ENCODE results near the gene NRCAM.

Gene NRCAM

GRCh38 chr7:108484137-108484536 is 27.9 kb upstream of the NRCAM start:
- Histone ChIP-seq H3K27me3 (replicated peaks; ENCODE audit: insufficient read depth, low read length) (no peaks in the 10 kb centered on the region), H3F3A (ENCODE audit: insufficient read depth, low read length) (no peaks in the 10 kb centered on the region), H3K27ac (ENCODE audit: low read length) (no peak overlapping the region), H2AFZ (ENCODE audit: low read length) (no peak overlapping the region), H3K36me3 (replicated peaks; ENCODE audit: insufficient read depth, low read length) (no peaks in the 10 kb centered on the region), H3K79me2 (ENCODE audit: low read length) (no peaks in the 10 kb centered on the region), H3K4me2 (ENCODE audit: low read depth, low read length) (no peak overlapping the region), H4K20me1 (ENCODE audit: insufficient read depth, low read length) (no peaks in the 10 kb centered on the region), H3K4me1 (ENCODE audit: low read length) (no peaks in the 10 kb centered on the region), H3K9ac (ENCODE audit: low read length) (no peak overlapping the region), H3K9me3 (replicated peaks; ENCODE audit: insufficient read depth, low read length) (no peaks in the 10 kb centered on the region), H3K9me2 (replicated peaks; ENCODE audit: insufficient read depth, low read length) (no peaks in the 10 kb centered on the region), H3K4me3 (ENCODE audit: low read length) (no peak overlapping the region)
- DNase-seq: no peak
- TF ChIP-seq, protein P1, sequence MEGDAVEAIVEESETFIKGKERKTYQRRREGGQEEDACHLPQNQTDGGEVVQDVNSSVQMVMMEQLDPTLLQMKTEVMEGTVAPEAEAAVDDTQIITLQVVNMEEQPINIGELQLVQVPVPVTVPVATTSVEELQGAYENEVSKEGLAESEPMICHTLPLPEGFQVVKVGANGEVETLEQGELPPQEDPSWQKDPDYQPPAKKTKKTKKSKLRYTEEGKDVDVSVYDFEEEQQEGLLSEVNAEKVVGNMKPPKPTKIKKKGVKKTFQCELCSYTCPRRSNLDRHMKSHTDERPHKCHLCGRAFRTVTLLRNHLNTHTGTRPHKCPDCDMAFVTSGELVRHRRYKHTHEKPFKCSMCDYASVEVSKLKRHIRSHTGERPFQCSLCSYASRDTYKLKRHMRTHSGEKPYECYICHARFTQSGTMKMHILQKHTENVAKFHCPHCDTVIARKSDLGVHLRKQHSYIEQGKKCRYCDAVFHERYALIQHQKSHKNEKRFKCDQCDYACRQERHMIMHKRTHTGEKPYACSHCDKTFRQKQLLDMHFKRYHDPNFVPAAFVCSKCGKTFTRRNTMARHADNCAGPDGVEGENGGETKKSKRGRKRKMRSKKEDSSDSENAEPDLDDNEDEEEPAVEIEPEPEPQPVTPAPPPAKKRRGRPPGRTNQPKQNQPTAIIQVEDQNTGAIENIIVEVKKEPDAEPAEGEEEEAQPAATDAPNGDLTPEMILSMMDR (IDR thresholded peaks at IDR 0.05; ENCODE audit: low read length): no peak
- TF ChIP-seq EZH2phosphoT487 (IDR thresholded peaks at IDR 0.05; ENCODE audit: low read length) (no peak), EZH2 (optimal IDR thresholded peaks at IDR 0.05; ENCODE audit: low read depth, low read length) (no peak)

GRCh38 chr7:108480311-108480710 is 24.1 kb upstream of the NRCAM start:
- no peak overlapping the region for H2AFZ ChIP-seq (ENCODE audit: low read length)
- DNase-seq: no peak
- no peaks in the 10 kb centered on the region for H3K4me1 ChIP-seq (ENCODE audit: low read length)
- H3K79me2 ChIP-seq (ENCODE audit: low read length): no peaks in the 10 kb centered on the region
- H3K4me3 ChIP-seq (ENCODE audit: low read length): no peak overlapping the region
- no peak overlapping the region for H3K27ac ChIP-seq (ENCODE audit: low read length)
- H3K9me2 ChIP-seq (replicated peaks; ENCODE audit: insufficient read depth, low read length): no peaks in the 10 kb centered on the region
- H3K27me3 ChIP-seq (replicated peaks; ENCODE audit: insufficient read depth, low read length): no peaks in the 10 kb centered on the region
- no peaks in the 10 kb centered on the region for H3K9me3 ChIP-seq (replicated peaks; ENCODE audit: insufficient read depth, low read length)
- H3K4me2 ChIP-seq (ENCODE audit: low read depth, low read length): no peak overlapping the region
- H3K36me3 ChIP-seq (replicated peaks; ENCODE audit: insufficient read depth, low read length): no peaks in the 10 kb centered on the region
- no peaks in the 10 kb centered on the region for H3F3A ChIP-seq (ENCODE audit: insufficient read depth, low read length)
- no peak for TF ChIP-seq EZH2phosphoT487 (IDR thresholded peaks at IDR 0.05; ENCODE audit: low read length)
- H3K9ac ChIP-seq (ENCODE audit: low read length): no peak overlapping the region
- no peaks in the 10 kb centered on the region for H4K20me1 ChIP-seq (ENCODE audit: insufficient read depth, low read length)

GRCh38 chr7:108479751-108480150 is 23.5 kb upstream of the NRCAM start:
- Histone ChIP-seq H3K4me1 (ENCODE audit: low read length) (no peaks in the 10 kb centered on the region), H3K4me2 (ENCODE audit: low read depth, low read length) (no peak overlapping the region), H3K9me2 (replicated peaks; ENCODE audit: insufficient read depth, low read length) (no peaks in the 10 kb centered on the region), H3K9me3 (replicated peaks; ENCODE audit: insufficient read depth, low read length) (no peaks in the 10 kb centered on the region), H4K20me1 (ENCODE audit: insufficient read depth, low read length) (no peaks in the 10 kb centered on the region), H3F3A (ENCODE audit: insufficient read depth, low read length) (no peaks in the 10 kb centered on the region), H3K79me2 (ENCODE audit: low read length) (no peaks in the 10 kb centered on the region), H3K4me3 (ENCODE audit: low read length) (no peak overlapping the region), H3K36me3 (replicated peaks; ENCODE audit: insufficient read depth, low read length) (no peaks in the 10 kb centered on the region), H3K27me3 (replicated peaks; ENCODE audit: insufficient read depth, low read length) (no peaks in the 10 kb centered on the region), H3K27ac (ENCODE audit: low read length) (no peak overlapping the region), H3K9ac (ENCODE audit: low read length) (no peak overlapping the region), H2AFZ (ENCODE audit: low read length) (no peak overlapping the region)
- no peak for TF ChIP-seq EZH2phosphoT487 (IDR thresholded peaks at IDR 0.05; ENCODE audit: low read length)
- TF ChIP-seq EZH2 (optimal IDR thresholded peaks at IDR 0.05; ENCODE audit: low read depth, low read length): no peak
- TF ChIP-seq, protein P1 (IDR thresholded peaks at IDR 0.05; ENCODE audit: low read length): no peak
- no peak for DNase-seq

GRCh38 chr7:108479118-108479517 is 22.9 kb upstream of the NRCAM start:
- H3K79me2 ChIP-seq (ENCODE audit: low read length): no peaks in the 10 kb centered on the region
- H3K36me3 ChIP-seq (replicated peaks; ENCODE audit: insufficient read depth, low read length): no peaks in the 10 kb centered on the region
- H4K20me1 ChIP-seq (ENCODE audit: insufficient read depth, low read length): no peaks in the 10 kb centered on the region
- no peak overlapping the region for H3K9ac ChIP-seq (ENCODE audit: low read length)
- H3K9me2 ChIP-seq (replicated peaks; ENCODE audit: insufficient read depth, low read length): no peaks in the 10 kb centered on the region
- H3K9me3 ChIP-seq (replicated peaks; ENCODE audit: insufficient read depth, low read length): no peaks in the 10 kb centered on the region
- no peak overlapping the region for H3K27ac ChIP-seq (ENCODE audit: low read length)
- H3K4me1 ChIP-seq (ENCODE audit: low read length): no peaks in the 10 kb centered on the region
- DNase-seq: no peak
- no peaks in the 10 kb centered on the region for H3K27me3 ChIP-seq (replicated peaks; ENCODE audit: insufficient read depth, low read length)
- no peak overlapping the region for H3K4me3 ChIP-seq (ENCODE audit: low read length)
- no peaks in the 10 kb centered on the region for H3F3A ChIP-seq (ENCODE audit: insufficient read depth, low read length)
- TF ChIP-seq, protein P1 (IDR thresholded peaks at IDR 0.05; ENCODE audit: low read length): no peak
- TF ChIP-seq EZH2 (optimal IDR thresholded peaks at IDR 0.05; ENCODE audit: low read depth, low read length) (no peak), EZH2phosphoT487 (IDR thresholded peaks at IDR 0.05; ENCODE audit: low read length) (no peak)
- H3K4me2 ChIP-seq (ENCODE audit: low read depth, low read length): no peak overlapping the region
- H2AFZ ChIP-seq (ENCODE audit: low read length): no peak overlapping the region

Data from MM.1S (cell line).